ENCODE data around the gene DPF1.

DPF1 gene

GRCh38 chr19:38197937-38198704, 25.9 kb downstream of the DPF1 start:
- DNase-seq (ENCODE audit: low read depth): no peak

- no peak for DNase-seq (ENCODE audit: low read depth)
Observed at GRCh38 chr19:38196948-38197656, 26.9 kb downstream of the DPF1 start.

GRCh38 chr19:38196245-38196837, 27.7 kb downstream of the DPF1 start:
- no peak for DNase-seq (ENCODE audit: low read depth)

- DNase-seq (ENCODE audit: low read depth): no peak
Observed at GRCh38 chr19:38195237-38195636, 28.8 kb downstream of the DPF1 start.

- no peak for DNase-seq (ENCODE audit: low read depth)
Observed at GRCh38 chr19:38194061-38194701, 29.8 kb downstream of the DPF1 start.

- DNase-seq (ENCODE audit: low read depth): no peak
Observed at GRCh38 chr19:38193445-38193844, 30.6 kb downstream of the DPF1 start.

GRCh38 chr19:38191747-38192146, 32.3 kb downstream of the DPF1 start:
- no peak for DNase-seq (ENCODE audit: low read depth)

- DNase-seq (ENCODE audit: low read depth): no peak
Observed at GRCh38 chr19:38190793-38191192, 33.2 kb downstream of the DPF1 start.

- DNase-seq (ENCODE audit: low read depth): no peak
Observed at GRCh38 chr19:38190061-38190460, 34.0 kb downstream of the DPF1 start.

- DNase-seq (ENCODE audit: low read depth): no peak
Observed at GRCh38 chr19:38185562-38185961, 38.5 kb downstream of the DPF1 start.

GRCh38 chr19:38184815-38185214, 39.2 kb downstream of the DPF1 start:
- DNase-seq (ENCODE audit: low read depth): no peak

- DNase-seq (ENCODE audit: low read depth): no peak
Observed at GRCh38 chr19:38183251-38183897, 40.6 kb downstream of the DPF1 start.

GRCh38 chr19:38182536-38183210, 41.3 kb downstream of the DPF1 start:
- no peak for DNase-seq (ENCODE audit: low read depth)

GRCh38 chr19:38180071-38180470, 44.0 kb downstream of the DPF1 start:
- DNase-seq (ENCODE audit: low read depth): no peak

- no peak for DNase-seq (ENCODE audit: low read depth)
Observed at GRCh38 chr19:38175422-38175821, 48.6 kb downstream of the DPF1 start.

GRCh38 chr19:38173291-38174041, 50.6 kb downstream of the DPF1 start:
- peak; percentile 48 for DNase-seq (ENCODE audit: low read depth)

GRCh38 chr19:38172001-38172400, 52.0 kb downstream of the DPF1 start:
- no peak for DNase-seq (ENCODE audit: low read depth)

- DNase-seq (ENCODE audit: low read depth): no peak
Observed at GRCh38 chr19:38170334-38170733, 53.7 kb downstream of the DPF1 start.

GRCh38 chr19:38168637-38169036, 55.4 kb downstream of the DPF1 start:
- no peak for DNase-seq (ENCODE audit: low read depth)

GRCh38 chr19:38165335-38165734, 58.7 kb downstream of the DPF1 start:
- no peak for DNase-seq (ENCODE audit: low read depth)

- DNase-seq (ENCODE audit: low read depth): no peak
Observed at GRCh38 chr19:38164526-38164925, 59.5 kb downstream of the DPF1 start.
